MCF 10A (cell line): ENCODE results near the gene BAZ2B. TPM values are rescaled to one million over a fixed set of nuclear protein-coding genes. Genes with fewer than 3 reads are reported as not detected.
A peak's percentile ranks its signal among the peaks of the same experiment; 100 is the strongest.

ENCODE experiments used
- BruUV-seq: library from RNA; stranded (reverse); fragments of 400-500 nt; replicated peaks from 2 replicates; lab custom pipeline; 2021; lab: Mats Ljungman, UMichigan
- CTCF ChIA-PET: fragments of 300-600 bp; sonication (Branson Sonifier 250); formaldehyde crosslinking; extraction: SDS; loops from one replicate; lab custom pipeline; 2021; ENCODE audit warnings: antibody characterized with exemption, inconsistent platforms; lab: Yijun Ruan, JAX
- POLR2A ChIA-PET: fragments of 300-600, 350-650 bp; sonication (Branson Sonifier 250); formaldehyde crosslinking; extraction: SDS; loops from one replicate; lab custom pipeline; 2020; ENCODE audit warnings: antibody characterized with exemption, inconsistent platforms; lab: Yijun Ruan, JAX
- DNase-seq: peaks from one replicate; pipeline ENCODE4 v3.0.0-alpha.2; 2018; ENCODE audit not compliant: unreplicated experiment
- H3K27ac Mint-ChIP-seq: one replicate; pipeline ENCODE4 v1.8.0; 2022; ENCODE audit warnings: mild to moderate bottlenecking, low read depth, mixed read lengths; ENCODE audit not compliant: unreplicated experiment
- H3K27me3 Mint-ChIP-seq: one replicate; pipeline ENCODE4 v1.8.0; 2022; ENCODE audit warnings: mixed read lengths; ENCODE audit not compliant: insufficient read depth, unreplicated experiment
- H3K36me3 Mint-ChIP-seq: one replicate; pipeline ENCODE4 v1.8.0; 2022; ENCODE audit warnings: mild to moderate bottlenecking, moderate library complexity, mixed read lengths; ENCODE audit not compliant: insufficient read depth, unreplicated experiment
- H3K4me1 Mint-ChIP-seq: one replicate; pipeline ENCODE4 v1.8.0; 2022; ENCODE audit warnings: mixed read lengths; ENCODE audit not compliant: insufficient read depth, unreplicated experiment
- H3K4me3 Mint-ChIP-seq: one replicate; pipeline ENCODE4 v1.8.0; 2022; ENCODE audit warnings: mild to moderate bottlenecking, moderate library complexity, mixed read lengths; ENCODE audit not compliant: unreplicated experiment
- H3K9me3 Mint-ChIP-seq: one replicate; pipeline ENCODE4 v1.8.0; 2022; ENCODE audit warnings: mixed read lengths; ENCODE audit not compliant: unreplicated experiment
- CTCF ChIP-seq: fragments of 200-600 bp; IDR thresholded peaks from one replicate; pipeline ENCODE4 v1.8.0; 2022; ENCODE audit warnings: antibody characterized with exemption, mild to moderate bottlenecking; ENCODE audit not compliant: unreplicated experiment
- intact Hi-C: fragments of 100-400 bp; cut with micrococcal nuclease; formaldehyde crosslinking; loops from 2 replicates; pipeline ENCODE4 v1.14.1; 2022
- total RNA-seq: library from RNA; stranded (reverse); gene quantifications from 2 replicates; pipeline ENCODE4 v1.2.3, GENCODE V29; 2022

Gene BAZ2B
- total RNA-seq, 1 experiment from 2014 or later = 51.8 TPM

GRCh38 chr2:159351977-159352376 is 264.4 kb downstream of the BAZ2B start:
- no peak for DNase-seq
- no peak for TF ChIP-seq CTCF
- no TSS peak for BruUV-seq
- no peak overlapping the region for H3K27ac Mint-ChIP-seq
- no peak overlapping the region for H3K4me3 Mint-ChIP-seq
- no peaks in the 10 kb centered on the region for H3K27me3 Mint-ChIP-seq
- no peaks in the 10 kb centered on the region for H3K4me1 Mint-ChIP-seq
- POLR2A ChIA-PET = no interaction called here
- H3K36me3 Mint-ChIP-seq = peaks cover 41% of the 10 kb centered on the region
- no peaks in the 10 kb centered on the region for H3K9me3 Mint-ChIP-seq
- intact Hi-C loops = no loop called here
- CTCF ChIA-PET = interaction anchor here (0.6 kb wide), 1 partner anchor 1565 kb away, joined by 3 read pairs; no protein-coding TSS in a partner anchor

GRCh38 chr2:159349674-159350299 is 266.6 kb downstream of the BAZ2B start:
- ChIA-PET CTCF (no interaction called here), POLR2A (no interaction called here)
- intact Hi-C loops = no loop called here
- no peak for TF ChIP-seq CTCF
- no peak overlapping the region for H3K27ac Mint-ChIP-seq
- no peak for DNase-seq
- no peaks in the 10 kb centered on the region for H3K4me1 Mint-ChIP-seq
- H3K27me3 Mint-ChIP-seq = no peaks in the 10 kb centered on the region
- peaks cover 37% of the 10 kb centered on the region for H3K36me3 Mint-ChIP-seq
- no peaks in the 10 kb centered on the region for H3K9me3 Mint-ChIP-seq
- no peak overlapping the region for H3K4me3 Mint-ChIP-seq
- TSS peak; percentile 69 for BruUV-seq

GRCh38 chr2:159326569-159327255 is 289.6 kb downstream of the BAZ2B start:
- CTCF ChIA-PET = interaction anchor here (0.7 kb wide), 1 partner anchor 93 kb away, joined by 3 read pairs; no protein-coding TSS in a partner anchor
- H3K27ac Mint-ChIP-seq = peak overlapping the region; percentile 72
- intact Hi-C loops = no loop called here

More at GRCh38 chr2:159326569-159327255, 289.6 kb downstream of the BAZ2B start:
- TF ChIP-seq CTCF = no peak
- peaks cover 57% of the 10 kb centered on the region for H3K36me3 Mint-ChIP-seq
- BruUV-seq = no TSS peak
- peaks cover 6% of the 10 kb centered on the region for H3K4me1 Mint-ChIP-seq
- no peaks in the 10 kb centered on the region for H3K9me3 Mint-ChIP-seq
- peak; percentile 81 for DNase-seq
- POLR2A ChIA-PET = interaction anchor here (0.6 to 1.5 kb wide), 10 partner anchors 9 to 945 kb away, joined by 3 to 10 read pairs (median 3); partner anchors contain the start of genes BAZ2B and WDSUB1
- no peak overlapping the region for H3K4me3 Mint-ChIP-seq
- no peaks in the 10 kb centered on the region for H3K27me3 Mint-ChIP-seq
